Stimulated activated CD8-positive, alpha-beta memory T cell treated with anti-CD3 and anti-CD28 coated beads, Interleukin-15, amount 100 ng/mL, for 4 hours (primary cell): Measurements from ENCODE around the gene CD244.
A peak's percentile ranks its signal among the peaks of the same experiment; 100 is the strongest.

Experiments used
- DNase-seq, 2 donors: peaks; one replicate each; pipeline ENCODE4 v3.0.0-alpha.2; 2020; ENCODE audit warnings: low read depth in 2 of 2

Gene CD244

DNA sequence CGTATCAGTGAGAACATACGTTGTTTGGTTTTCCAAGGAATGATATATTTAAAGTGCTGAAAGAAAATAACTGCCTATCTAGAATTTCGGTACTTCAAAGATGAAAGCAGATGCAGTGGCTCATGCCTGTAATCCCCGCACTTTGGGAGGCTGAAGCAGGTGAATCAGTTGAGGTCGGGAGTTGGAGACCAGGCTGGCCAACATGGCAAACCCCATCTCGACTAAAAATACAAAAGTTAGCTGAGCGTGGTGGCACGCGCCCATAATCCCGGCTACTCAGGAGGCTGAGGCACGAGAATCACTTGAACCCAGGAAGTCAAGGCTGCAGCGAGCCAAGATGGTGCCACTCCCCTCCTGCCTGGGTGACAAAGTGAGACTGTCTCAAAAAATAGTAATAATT is 16.4 kb downstream of the CD244 start:
- DNase-seq, result no peak

DNA sequence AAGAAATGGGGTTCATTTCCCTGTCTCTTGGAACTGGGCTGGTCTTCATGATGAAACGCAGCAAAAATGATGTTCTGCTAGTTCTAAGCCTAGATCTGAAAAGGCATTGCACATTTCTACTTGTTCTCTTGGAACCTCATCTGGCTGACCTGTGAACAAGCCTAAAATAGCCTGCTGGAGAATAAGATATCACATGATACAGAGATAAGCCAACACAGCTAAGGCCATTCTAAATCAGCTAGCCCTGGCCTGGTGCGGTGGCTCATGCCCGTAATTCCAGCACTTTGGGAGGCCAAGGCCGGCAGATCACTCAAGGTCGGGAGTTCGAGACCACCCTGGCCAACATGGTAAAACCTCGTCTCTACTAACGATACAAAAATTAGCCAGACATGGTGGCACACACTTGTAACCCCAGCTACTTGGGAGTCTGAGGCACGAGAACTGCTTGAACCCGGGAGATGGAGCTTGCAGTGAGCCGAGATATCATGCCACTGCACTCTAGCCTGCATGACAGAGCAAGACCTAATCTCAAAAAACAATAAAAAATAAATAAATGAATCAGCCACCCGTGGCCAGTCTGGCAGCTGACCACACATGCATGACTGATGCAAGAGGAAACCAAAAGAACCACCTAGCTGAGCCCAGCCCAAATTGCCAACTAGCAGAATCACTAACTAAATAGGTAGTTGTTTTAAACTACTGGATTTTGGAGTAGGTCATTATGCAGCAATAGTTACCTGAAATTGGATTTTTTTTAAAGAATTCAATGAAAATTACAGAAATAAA is 18.0 kb downstream of the CD244 start:
- no peak for DNase-seq

DNA sequence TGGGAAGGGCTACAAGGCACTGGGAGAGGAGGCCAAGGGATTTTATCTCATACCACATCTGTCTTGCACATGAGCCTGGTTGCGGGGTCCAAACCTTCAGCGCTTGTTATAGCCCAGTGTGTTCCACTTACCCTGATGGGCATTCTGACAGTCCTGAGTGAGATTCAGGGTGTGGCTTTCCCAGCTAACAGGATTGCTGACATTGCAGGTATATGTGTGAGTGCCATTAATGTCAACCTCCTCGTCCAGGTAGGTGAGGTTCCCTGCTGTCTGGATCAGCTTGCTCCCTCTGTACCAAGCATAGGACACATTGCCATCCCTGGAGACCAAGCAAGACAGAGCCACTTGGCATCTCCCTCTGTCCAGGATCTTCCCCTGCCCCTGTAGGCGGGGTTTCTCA is 21.6 kb downstream of the CD244 start:
- DNase-seq, result no peak

DNA sequence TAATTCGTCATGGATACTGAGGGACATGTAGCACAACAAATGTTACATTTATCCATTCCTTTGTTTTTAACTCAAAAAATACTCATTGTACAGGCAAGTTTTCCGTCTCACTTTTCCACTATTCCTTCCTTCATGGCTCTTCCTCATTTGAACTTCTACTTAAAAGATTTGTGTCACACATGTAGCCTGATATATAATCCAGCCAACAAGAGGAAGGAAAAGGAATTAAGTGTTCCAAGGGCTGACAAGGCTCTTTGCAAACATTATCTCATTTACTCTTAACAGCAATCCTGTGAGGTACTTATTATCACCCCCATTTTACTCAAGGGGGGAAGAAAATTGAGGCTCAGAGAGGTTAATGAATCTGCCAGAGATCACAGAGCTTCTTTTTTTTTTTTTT is 22.9 kb downstream of the CD244 start:
- DNase-seq, result no peak

DNA sequence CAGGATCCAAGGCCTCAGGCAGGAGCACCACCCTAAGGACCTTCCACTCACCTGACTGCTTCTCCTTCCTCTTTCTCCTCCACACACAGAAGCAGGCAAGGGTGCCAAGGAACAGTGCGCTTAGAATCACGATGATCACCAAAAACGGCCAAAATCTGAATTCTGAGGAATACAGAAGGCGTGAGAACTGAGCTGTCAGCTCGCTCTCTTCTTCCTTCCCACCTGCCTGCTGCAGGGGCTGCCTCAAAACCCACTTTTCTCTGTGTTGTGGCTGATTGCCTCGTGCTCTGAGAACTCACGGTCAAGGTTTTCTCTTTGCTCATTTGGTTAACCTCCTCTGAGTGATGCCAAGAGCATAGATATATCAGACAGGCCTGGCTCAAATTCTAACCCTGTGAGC is 23.8 kb downstream of the CD244 start:
- DNase-seq, result no peak

DNA sequence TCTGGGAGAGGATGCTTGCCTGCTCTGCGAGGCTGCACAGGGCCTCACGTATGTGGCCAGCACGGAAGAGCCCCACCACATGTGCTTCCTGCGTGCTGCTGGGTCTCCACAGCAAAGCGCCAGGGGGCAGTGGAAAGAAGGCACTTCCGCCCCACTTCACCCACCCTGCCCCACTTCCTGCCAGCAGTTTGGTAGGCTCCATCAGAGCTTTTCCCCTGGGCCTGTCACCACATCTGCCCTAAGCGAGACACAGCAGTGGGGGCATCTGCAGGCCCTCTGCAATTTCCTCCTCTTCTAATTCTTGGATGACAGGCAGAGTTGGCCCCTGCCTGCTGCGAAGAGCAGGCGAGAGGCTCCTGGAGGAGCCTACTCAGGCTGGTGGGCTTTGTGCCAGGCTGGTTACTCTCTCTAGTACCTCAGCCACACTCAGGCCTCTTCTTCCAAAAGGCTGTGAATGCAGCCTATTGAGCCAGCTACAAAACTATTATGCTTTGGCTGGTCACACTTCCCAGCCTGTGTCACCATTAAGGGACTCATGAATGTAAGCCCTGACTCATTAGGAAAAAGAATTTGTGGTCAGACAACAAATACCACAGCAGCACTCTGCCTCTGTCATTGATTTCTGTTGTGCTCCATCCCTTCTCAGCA is 25.0 kb downstream of the CD244 start:
- peak; percentile 65 to 66 for DNase-seq

DNA sequence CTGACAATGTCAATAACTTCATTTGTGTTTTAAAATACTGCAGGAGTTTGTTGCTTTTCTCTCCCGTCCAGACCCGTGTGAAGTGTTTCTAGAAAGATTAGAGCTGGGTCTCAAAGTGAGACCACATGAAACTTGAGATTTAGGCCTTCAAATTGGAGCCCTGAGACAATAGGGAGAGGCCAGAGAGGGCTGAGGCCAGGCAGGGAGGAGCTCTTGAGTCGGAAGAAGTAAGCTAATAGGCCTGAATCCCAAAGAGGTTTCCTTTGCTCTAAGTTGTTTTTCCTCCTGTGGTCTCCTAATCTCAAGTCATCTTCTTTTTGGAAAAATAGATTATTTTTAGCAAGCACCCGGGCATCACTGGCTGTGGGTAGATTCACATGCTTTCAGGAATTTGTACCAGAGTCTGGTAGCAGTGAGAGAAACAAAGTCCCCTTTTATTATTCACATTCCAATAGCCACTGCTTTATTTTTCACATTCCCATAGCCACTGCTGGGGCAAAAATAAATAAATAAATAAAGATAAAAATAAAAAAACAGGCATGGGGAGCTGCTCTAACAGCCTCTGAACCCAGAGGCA is 25.6 kb downstream of the CD244 start:
- no peak for DNase-seq

DNA sequence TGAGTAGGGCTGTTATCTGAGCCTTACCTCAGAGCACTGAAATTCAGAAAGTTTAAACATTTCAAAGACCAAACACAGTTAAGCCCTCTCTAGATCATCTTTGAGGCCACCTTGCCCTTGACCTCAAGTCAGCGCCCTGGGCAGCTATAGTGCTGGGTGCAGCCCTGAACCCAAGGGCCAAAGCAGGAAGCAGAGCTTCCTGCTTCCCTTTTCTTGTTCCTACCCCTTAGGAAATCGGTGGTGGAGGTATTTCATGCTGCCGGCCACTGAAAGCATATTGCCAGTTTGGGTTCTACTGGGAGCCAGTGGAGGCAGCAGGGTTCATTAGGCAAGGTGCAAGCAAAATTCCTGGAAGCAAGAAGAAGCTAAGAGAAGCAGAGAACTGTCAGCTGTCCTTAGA is 26.1 kb downstream of the CD244 start:
- DNase-seq, result no peak

DNA sequence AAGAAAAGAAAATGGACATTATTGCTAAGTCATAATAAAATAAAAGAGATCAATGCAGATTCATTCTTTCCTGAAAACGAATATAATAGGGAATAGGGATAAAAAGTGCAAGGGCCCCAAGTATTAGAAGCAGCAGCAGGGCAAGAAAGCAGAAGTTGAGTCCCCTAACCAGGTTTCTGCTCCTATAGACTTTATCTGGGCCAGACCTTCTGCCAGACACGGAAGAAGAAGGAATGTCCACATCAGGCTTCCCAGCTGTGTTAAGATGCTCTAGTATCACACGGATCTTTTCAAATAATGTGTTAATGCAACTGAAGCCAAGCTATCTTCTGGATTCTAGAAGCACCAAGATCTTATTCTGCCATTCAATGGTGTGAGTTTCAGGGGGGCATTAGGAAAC is 26.9 kb downstream of the CD244 start:
- DNase-seq, result no peak

DNA sequence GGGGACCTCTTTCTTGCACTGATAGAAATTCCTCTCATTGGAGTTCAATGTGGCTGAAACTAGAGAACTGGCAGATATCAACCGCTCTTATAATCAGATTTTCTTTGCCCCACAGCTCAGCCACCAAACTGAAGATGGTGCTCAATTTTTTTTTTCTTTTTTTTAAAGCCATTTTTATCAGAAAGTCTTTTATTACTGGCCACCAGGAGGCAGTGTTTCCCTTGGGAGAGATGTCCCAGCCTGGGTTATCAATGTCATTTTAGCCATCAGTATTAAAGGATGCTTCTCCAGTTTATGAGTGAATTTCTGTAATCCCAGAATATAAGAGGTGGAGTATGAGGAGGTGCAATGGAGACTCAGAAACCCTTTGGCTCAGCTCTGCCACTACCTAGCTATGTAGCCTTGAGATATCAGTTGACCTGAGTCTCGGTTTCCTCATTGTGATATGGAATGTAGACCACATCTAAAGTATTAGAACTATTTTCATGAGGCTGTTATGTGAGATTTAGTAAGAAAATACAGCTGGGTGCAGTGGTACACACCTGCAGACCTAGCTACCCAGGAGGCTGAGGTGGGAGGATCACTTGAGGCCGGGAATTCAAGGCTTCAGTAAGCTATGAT is 27.6 kb downstream of the CD244 start:
- no peak for DNase-seq

DNA sequence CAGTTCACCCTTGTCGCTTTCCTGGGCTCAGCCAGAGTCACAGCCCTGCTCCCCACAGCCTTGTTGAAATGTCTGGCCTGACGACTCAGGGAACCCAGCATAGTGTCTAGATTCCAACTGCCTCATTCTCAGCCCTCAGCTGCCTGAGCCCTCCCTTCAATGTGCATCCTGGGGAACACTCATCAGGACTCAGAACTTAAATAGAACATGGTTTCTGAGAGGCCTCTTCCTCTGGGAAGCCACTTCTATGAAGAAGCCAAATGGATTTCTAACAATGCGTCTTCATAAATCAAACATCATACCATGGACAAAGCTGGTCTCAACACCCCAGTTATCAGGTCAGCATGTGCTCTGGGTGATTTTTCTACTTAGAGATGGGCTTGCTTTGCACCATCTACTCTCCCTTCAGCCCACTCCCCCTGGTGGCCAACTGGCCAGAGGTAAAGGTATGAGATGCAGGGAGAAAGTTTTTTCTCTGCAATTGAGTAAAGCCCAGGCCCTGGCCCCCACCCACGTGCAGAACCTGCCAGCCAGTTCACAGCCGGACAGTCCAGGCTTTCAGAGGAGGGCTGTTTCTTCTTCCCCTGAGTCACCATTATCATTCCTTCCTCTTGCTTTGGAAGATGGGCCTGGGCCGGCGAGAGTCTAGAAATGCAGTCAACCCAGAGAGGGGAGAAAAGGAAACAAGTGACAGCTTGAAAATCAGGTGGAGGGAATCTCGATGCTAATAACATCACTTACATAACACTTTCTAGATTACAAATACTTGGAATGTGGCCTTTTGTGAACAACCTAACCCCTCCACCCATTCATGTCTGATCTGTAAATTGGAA is 32.1 kb downstream of the CD244 start:
- peak; percentile 37 to 64 for DNase-seq

DNA sequence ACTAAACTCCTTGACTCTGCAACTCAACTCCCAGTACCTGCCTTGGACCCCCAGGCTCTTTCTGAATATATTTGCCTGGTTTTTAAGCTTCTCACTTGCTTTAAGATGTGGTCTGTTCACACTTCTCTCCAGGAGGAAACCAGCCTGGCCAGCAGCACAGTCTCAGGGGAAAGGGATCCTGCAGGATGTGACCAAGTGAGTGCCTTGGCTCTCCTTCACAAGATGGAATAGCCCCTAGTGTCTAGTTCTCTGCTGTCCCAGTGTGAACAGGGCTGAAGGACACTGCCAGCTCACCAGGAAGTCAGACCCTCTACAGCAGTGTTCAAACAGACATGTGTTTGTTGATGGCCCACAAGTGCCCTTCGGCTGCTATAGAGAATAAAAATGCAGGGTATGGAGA is 32.9 kb downstream of the CD244 start:
- no peak for DNase-seq

DNA sequence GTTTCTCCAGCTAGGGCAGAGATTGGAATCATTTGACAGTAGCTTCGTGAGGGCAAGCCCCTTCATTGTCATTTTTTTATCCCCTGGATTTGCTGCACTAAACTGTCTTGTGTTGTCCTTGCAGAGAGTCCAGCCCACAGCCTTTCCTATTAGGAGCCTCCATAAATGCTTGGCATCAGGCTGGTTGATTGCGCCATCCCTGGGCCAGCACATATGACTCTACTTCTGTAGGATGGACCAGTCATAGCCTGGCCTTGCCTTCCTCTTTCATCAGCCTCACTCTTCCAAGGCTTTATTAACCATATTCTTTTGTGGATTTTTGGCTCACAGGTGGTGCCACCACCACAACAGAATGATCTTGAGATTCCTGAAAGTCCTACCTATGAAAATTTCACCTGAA is 35.3 kb downstream of the CD244 start:
- DNase-seq, result no peak

DNA sequence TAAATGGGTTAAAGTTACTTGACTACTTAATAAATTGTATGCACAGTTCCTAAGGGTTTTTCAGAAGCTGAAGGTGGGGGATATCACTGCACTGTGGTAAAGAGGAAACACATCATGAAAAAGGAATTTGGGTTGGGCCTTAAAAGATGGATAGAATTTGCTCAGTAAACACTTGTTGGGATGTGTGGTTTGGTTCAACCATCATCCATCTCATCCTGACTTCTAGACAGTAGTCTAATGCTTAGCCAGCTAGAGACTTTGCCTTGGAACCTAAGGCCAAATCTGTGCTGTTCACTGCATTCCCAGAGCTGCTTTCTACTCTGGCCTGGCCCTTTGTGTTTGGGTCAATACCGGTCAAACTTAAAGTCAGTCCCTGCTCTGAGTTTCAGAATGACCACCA is 36.1 kb downstream of the CD244 start:
- DNase-seq, result no peak

DNA sequence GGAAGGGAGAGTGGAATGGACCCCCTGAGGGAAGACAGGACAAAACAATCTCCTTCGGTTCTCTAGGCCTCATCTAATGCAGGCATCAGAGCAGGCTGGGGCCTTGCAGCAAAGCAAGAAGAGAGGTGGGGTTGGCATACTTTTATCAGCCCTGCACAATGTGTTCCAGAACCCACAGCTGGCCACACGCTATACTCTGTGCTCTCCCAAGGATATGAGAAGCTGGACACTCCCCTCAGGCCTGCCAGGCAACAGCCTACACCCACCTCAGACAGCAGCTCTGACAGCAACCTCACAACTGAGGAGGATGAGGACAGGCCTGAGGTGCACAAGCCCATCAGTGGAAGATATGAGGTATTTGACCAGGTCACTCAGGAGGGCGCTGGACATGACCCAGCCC is 39.4 kb downstream of the CD244 start:
- DNase-seq, result no peak

DNA sequence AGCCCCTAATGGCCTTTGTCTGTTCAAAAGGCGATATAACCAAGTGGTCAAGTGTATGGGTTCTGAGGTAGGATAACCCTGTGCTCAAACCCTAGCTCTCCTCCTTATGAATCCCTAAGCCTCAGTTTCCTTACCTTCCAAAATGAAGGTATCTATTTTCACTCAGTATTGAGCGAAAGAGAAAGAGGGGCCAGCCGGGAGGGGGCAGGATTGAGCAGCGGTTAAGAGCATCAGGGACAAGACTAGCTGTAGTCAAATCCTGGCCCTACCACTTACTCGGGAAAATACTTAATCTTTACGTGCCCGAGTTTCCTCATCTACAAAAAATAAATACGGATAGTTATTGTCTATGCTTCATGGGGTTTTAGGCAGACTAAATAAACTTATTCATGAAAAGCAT is 41.1 kb downstream of the CD244 start:
- no peak for DNase-seq

DNA sequence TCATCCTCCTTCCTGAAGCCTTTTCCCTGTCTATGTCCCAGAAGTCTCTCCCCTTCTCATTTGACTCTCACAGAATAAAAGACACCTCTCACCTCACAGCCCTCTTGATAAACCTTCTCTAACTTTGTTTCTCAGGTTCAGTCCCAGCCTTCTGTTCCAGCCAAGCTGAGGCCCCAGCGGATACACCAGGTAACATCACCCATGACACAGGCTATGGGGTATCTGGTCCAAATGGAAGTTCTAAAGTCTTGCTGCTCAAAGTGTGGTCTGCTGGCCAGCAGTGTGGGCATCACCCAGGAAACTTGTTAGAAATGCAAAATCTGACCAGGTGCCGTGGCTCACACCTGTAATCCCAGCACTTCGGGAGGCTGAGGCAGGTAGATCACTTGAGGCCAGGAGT is 43.5 kb downstream of the CD244 start:
- no peak for DNase-seq

DNA sequence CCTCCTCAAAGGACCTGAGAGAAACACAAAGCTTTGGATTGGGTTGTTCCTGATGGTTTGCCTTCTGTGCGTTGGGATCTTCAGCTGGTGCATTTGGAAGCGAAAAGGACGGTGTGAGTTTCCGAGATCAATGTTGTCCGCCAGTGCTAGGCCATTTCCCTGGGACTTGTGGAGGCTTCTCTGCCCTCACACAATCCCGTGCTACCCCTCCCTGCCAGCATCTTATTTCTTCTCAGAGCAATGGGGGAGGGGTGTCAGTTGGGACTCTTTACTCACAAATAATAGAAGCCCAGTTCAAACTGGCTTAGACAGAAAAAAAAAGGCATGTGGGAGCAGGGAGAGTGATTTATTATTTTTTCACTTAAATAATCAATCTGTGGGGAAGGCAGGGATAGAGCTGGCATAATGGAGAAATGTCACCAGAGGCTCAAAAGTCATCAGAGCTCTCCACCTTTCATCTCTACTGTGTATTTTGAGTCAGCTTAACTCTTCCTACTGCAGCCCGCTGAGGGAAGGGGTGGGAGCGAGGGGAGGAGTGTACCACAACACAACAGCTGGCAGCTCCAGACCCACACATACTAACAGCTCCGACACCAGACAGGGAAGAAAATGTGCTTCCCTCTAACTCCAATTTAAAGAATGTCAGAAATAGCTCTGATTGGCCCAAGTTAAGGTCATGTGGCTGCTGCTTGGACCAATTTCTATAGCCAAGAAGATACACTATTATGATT is 44.3 kb downstream of the CD244 start:
- no peak for DNase-seq

DNA sequence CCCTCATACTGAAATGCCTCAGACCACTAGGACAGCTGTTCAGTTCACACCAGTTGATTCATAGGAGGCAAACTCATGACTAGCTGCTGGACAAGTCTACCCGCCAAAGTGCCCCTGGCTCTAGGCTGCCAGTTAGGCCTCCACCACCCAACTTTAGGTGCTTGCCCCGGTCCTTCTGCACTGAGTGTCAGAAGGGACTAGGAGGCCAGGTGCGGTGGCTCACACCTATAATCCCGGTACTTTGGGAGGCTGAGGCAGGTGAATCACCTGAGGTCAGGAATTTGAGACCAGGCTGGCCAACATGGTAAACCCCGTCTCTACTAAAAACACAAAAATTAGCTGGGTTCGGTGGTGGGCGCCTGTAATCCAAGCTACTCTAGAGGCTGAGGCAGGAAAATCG is 47.8 kb downstream of the CD244 start:
- no peak for DNase-seq

DNA sequence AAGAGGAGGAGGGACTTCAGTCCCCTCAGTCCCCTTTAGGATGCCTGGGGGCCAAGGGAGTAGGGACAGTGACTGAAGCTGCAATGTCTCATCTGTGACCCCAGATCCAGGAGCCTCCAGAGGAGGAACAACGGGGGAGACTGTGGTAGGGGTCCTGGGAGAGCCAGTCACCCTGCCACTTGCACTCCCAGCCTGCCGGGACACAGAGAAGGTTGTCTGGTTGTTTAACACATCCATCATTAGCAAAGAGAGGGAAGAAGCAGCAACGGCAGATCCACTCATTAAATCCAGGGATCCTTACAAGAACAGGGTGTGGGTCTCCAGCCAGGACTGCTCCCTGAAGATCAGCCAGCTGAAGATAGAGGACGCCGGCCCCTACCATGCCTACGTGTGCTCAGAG is 48.4 kb downstream of the CD244 start:
- no peak for DNase-seq

DNA sequence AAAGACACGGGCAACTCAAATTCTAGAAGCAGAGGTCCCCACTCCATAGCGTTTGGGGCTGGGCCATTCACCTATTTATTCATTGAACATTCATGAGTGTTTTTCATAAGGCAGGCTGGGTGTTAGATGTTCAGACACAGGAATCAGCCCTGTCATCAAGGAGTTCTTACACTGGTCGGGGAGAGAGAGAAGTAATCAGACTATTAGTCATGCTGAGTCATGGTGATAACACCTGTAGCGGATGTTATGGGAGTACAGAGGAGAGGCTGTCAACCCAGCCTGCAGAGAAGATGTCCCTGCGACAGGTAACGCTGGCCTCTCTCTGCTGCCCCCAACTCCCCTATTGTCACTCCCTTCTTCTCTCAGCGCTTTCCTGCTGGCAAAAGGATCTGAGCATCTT is 49.5 kb downstream of the CD244 start:
- no peak for DNase-seq
